HG03159 (cell line): ENCODE data around the gene MAOA.

ENCODE experiments used
- ATAC-seq: cut with Tn5 transposase; IDR thresholded peaks from one replicate; pipeline ENCODE4 v1.9.1; 2021; ENCODE audit warnings: mild to moderate bottlenecking, moderate library complexity; ENCODE audit not compliant: unreplicated experiment

The MAOA gene

DNA sequence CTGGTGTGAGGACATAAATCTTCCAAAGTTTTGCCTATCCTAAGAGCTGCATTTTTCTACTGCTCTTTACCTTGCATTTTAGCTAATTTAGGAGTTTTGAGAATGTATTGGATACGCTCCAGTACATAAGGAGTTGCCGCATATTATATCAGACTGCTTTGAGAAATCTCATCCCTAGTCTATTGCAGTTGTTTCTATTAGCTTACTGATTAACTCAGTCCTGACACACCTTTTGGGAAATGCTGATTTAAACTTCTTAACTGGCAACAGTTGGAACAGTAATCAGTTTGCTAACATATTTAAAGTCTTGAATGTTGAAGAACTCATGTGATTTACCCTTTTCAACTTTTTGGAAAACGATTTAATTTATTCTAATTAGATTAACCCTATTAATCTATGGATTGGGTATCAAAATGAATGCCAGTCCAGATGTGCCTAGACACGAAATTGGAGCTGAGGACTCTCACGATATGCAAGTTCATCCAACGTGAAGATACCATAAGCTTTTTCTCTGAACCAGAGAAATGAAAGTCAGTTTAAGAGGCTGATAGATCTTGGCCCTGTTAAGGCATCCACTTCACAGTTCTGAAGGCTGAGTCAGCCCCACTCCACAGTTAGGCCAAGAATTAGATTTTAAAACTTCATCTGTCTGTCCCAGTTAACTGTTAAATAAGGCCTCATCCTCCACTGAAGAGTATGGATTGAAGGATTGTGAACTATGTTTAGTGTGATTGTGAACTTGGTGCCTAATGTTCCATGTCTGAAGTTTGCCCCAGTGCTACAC lies 90.0 kb downstream of the MAOA start:
- no peak for ATAC-seq

DNA sequence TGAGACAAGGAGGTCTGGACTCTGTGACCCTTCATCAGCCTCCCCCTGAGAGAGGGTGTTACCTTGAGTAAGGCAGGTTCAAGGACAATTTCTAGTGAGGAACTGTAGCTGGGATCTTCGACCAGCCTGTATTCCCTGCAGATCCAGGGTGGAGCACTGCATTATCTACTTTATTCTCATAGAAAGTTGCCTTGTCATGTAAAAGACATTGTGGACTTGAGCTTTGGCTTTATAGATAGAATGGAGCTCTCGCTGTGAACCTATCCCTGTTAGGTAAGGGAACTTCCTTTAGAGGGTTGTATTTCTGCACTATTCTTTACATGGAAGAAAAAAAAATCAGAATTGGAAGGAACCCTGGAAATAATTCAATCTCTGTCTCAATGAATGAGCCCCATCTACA lies 91.4 kb downstream of the MAOA start:
- ATAC-seq, result no peak

DNA sequence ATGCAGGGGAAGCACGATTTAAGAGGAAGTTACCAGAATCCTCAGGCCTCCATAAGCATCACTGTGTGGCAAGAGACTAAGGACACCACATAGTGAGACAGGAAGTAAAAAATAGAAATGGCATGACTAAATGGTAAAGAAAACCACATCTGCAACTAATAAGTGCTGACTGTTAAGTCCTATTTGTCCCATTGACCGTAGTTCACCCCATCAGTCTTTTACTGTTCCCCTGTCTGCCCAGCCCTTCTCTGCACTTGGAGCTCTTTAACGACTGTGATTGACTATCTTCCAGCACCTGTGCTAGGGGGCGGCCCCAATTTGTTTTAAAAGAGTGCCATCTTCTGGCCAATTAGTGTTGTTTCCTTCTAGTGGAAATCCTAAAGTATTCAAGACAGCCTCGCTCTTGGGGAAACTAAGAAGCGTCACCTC lies 94.2 kb downstream of the MAOA start:
- ATAC-seq, result peak; percentile 87

DNA sequence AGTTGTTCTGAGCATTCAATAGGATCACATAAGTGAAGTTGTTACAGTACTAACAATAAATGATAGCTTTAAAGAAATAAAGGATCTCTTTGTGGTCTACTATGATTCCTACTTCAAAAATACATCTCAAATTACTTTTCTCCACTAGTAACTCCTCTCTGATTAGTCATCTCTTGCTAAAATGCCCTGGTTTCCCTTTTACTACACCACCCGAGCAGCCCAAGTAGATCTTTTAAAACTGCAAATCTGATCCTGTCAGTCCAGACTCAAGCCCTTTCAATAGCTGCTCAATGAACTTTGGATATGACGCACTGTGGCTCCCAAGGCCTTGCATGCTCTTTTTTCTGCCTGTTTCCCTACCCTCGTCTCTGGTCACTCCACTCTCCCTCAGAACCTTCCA lies 97.5 kb downstream of the MAOA start:
- no peak for ATAC-seq

DNA sequence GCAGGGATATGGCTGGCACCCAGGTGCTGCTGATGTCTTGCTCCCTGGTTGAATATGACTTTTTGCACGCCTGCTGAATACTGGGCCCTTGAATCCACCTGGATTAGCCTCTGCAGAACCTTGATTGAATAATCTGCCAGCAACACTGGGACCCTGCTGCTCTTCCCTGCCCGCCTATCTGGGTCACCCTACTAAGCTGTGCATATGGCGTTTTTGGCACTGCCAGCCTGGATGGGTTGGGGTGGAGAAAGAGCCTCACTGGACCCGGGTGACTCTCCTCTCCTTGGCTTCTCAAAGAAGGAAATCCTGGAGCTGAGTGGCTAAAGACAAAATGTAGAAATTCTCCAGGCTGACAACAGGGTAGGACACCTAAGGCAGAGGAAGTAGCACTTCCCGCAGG lies 100.0 kb downstream of the MAOA start:
- ATAC-seq, result no peak

DNA sequence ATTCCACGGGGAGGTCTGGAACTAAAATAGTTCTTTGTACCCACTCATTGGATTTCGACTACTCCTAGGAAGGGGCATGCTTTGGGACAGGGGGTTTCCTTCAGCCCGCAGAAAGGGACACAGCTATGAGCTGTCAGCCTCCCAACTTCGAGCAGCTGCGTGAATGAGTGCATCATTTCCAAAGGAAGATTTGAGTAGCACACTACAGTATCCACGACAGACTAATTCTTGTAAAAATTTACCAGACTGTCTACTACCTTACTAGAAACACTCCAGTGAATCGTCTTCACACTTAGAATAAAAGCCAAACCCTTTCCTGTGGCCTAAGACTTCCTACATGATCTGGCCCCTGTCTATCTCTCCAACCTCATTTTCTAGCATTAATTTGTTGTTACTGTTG lies 101.9 kb downstream of the MAOA start:
- ATAC-seq, result no peak

DNA sequence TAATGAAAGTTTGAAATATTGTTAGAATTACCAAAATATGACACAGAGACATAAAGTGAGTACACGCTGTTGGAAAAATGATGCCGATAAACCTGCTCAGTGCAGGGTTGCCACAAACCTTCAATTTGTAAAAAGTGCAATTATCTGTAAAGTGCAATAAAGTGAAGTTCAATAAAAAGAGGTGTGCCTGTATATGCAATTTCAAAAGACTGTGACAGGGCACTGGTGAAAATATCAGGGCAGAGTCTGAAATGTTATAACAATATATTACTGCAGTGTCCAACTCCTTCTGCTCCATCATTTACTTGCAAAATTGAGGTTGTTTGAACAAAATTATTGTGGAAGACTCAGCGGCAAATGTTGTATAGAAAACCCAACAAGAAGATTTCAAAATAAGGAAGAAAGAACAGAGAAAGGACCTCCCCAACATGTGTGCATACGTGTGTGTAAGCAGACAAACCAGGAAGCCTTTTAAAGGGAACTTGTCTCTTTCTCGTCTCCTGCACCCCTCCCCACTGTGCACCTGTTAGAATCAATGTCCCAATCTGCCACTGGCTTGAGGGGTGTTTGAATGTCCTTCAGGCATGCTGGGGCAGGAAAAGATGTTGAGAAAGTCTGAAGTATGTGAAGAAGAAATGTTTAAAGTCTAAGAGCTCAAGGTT lies 130.0 kb downstream of the MAOA start:
- no peak for ATAC-seq
